ENCODE measurements around the gene DNAH9.

The DNAH9 gene

DNA sequence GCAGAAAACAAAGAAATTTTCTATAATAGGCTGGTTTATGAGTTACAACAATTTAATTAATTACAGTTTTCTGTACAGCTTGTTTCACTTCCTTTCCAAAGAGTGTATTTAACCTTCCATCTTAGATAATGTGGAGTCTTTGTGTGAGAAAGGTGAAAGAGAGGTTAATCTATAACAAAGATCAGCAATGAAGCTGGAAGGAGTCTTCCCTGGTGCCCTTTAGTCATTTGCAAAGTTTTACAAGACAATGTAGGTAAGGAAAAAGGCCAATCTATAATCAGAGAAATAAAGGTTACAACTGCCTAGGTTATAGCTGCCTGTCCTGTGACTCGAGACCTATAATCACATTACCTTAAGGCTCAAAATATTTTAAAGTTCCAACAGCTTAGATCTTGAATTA is 257.0 kb downstream of the DNAH9 start:
- no peak for DNase-seq

- DNase-seq, result no peak
Observed at GRCh38 chr17:11857006-11857405, 258.7 kb downstream of the DNAH9 start.

DNA sequence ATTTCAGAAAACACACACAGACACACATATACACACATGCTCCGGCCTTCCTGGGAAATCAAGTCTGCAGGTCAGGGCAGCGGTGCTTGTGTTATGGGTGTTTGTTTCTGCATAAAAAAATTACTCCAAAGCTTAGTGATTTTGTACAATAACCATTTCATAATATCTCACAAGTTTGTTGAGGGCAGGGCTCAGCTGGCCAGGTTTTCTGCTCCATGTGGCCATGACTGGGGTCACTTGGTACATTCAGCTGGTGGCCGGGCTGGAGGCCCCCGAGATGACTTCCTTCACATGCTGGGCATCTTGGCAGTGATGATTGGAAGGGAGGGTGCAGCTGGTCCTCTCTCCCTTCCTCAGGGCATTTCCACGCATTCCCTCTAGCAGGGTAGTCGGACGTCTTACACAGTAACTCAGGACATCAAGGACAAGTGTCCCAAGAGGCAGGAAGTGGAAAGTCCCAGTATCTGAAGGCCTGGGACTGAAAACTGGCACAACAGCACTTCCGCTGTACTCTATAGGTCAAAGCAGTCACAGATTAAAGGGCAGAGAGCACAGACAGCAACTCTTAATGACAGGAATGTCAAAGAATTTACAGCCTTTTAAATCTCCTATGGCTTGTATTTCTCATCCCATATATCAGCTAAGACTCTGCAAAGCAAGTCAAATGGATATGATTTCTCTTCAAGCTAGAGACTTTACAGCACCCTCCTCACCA is 271.6 kb downstream of the DNAH9 start:
- DNase-seq, result no peak

DNA sequence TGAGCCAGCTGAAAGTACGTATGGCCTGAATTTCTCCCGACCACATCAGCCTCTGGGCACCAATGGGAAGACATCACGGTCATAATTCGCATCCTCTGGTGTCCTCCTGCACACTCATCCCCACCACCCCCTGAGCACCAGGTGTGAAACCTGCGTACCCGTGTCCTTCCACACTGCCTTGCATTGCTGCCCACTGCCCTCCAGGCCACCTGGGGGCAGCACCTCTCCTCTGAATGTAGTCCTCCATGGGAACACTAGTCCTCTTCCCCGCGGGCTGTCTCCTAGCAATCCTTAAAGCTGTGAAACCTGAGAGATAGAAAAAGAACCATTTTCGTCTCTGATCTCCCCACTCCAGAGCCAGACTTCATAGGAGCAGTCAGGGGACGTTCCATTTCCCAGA is 273.5 kb downstream of the DNAH9 start:
- DNase-seq, result no peak

GRCh38 chr17:11874756-11875155 is 276.5 kb downstream of the DNAH9 start:
- DNase-seq, result no peak

- DNase-seq, result no peak
Observed at GRCh38 chr17:11880714-11881113, 282.4 kb downstream of the DNAH9 start.

DNA sequence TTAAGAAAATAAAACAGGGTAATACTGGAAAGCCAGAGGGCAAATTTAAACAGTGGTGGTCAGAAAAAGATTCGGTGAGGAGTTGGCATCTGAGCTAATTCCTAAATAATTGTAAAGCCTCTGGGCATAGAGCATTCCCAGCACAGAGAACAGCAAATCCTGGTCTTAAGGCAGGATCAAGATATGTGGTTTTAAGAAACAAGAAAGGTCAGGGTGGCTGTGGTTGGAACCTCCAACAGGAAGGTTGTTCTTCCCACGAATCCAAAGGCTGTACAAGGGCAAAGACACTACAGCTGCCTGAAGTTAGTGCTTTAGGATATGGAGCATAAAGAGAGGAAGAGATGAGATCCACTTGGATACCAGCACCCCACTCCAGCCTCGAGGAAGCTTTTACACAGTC is 284.4 kb downstream of the DNAH9 start:
- DNase-seq, result no peak

GRCh38 chr17:11885051-11885450 is 286.8 kb downstream of the DNAH9 start:
- DNase-seq, result no peak

GRCh38 chr17:11889266-11889665 is 291.0 kb downstream of the DNAH9 start:
- DNase-seq, result no peak

GRCh38 chr17:11893862-11894261 is 295.6 kb downstream of the DNAH9 start:
- DNase-seq, result no peak

GRCh38 chr17:11896199-11896598 is 297.9 kb downstream of the DNAH9 start:
- DNase-seq, result no peak

DNA sequence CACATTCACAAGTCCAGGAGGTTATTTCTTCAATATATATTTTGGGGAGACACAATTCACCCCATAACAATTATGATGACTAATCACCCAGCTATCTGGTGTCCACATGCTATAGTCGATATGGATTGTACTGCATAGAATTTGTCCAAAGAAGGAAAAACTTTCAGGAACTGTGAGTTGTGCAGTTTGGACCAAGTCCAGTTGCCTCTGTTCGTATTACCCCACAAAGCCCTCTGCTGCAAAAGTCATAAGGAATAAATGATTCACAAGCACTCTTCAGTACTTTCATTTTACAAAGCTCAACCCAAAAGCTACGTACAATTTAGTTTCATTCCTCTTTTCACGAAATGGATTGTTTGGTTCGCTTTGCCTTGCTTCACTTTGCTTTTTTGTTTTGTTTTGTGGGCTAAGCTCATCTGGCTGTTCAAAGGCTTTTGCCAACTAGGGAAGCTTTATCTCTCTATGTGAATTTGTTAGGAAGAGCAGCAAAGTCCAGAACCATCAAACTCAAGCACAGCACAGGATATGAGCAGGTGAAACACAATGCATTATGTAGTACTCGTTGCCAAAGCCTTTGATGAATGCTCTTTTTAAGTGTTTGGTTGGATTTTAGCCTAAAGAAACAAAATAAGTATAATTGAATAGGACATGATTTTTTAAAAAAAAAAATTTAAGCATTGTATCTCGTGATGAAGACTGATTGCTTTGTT is 300.4 kb downstream of the DNAH9 start:
- no peak for DNase-seq

- DNase-seq, result no peak
Observed at GRCh38 chr17:11899537-11899942, 301.3 kb downstream of the DNAH9 start.

- DNase-seq, result no peak
Observed at GRCh38 chr17:11900041-11900476, 301.8 kb downstream of the DNAH9 start.

DNA sequence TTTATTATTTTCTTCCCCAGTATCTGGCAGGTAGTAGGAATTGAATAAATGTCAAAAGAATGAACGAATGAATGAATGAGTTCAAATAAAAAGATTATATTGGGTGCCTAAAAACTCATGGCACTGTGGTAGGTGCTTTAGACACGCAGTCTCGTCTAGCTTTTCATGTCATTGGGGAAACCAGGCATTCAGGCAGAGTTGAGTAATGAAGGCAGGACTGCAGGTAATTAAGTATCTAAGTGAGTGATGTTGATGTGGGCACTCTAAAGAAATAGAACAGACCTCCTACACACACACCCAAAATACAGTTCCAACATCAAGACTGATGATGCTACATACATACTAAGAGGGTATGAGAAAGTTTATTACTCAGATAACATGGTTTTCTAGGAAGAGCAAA is 302.4 kb downstream of the DNAH9 start:
- no peak for DNase-seq

DNA sequence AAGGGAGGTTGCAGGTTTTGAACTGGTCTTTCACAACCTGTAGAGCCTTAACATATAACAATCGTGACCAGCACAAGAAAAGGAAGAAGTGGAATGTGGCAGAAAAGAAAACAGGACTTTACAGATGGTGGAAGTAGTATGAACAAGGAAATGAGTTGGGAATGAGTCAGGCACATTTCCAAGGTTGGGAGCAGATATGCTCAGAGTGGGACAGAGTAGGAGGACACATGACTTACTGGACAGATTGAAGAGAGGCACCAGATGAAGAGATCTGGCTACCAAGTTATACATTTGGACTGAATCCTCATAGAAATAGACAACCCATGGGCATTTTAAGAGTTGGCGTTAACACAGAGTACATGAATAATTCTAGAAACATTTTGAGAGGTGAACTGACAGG is 303.7 kb downstream of the DNAH9 start:
- DNase-seq, result no peak

GRCh38 chr17:11908711-11909146 is 310.5 kb downstream of the DNAH9 start:
- DNase-seq, result no peak

GRCh38 chr17:11909348-11909747 is 311.1 kb downstream of the DNAH9 start:
- DNase-seq, result no peak

DNA sequence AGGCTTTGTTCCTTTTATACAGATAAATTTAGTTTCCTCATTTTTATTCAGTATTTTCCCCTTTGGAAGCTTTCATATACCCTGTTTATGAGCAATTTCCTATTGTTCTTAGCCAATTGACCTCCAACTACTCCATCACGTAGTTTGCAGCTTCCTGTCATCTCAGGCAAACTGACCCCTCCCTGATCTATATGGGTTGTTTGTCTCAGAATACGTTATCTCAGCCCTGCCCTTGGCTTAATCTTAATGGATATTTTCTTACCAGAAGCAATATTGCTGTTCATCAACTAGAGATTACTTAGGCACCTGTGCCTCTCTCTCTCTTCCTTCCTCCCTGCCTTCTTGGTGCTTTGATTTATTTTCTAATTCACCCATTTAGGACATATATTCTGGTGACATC is 317.8 kb downstream of the DNAH9 start:
- DNase-seq, result no peak

- no peak for DNase-seq
Observed at GRCh38 chr17:11917415-11917814, 319.1 kb downstream of the DNAH9 start.

DNA sequence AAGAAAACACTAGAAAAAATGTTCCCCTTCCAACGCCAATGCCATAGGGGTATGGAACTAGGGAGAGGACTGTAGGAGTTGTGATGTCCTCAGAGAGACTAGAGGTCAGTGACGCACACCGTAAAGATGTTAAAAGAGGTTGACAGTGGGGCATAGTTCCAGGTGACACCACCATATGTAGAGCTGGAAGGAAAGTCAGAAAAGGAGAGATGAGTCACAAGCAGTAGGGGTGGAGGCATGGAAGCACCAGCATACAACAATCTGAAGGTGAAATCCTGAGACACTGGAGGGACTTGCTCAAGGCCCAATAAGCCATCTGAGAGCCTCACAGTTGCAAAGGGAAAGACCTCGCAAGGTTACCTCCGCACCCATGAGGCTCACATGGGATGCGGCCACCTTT is 323.0 kb downstream of the DNAH9 start:
- DNase-seq, result no peak

- DNase-seq, result no peak
Observed at GRCh38 chr17:11922638-11923037, 324.4 kb downstream of the DNAH9 start.

DNA sequence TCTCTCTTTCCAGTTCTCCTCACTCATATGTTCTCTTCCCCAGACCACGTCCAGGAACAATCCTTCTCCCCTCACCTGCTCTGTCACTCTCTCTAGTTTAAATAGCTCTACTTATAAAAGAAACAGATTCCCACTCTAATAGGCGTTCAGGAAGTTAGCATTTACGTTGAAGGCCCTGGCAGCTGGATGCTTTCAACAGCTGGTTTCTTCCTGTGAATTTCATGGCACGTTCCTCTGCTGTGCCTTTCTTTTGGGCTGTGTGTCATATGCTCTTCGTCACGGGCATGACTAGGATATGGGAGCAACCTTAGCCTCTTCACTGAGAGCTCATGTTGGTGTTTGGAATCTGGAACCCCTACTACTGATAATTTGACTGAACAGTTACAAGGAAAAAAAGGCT is 325.8 kb downstream of the DNAH9 start:
- no peak for DNase-seq

GRCh38 chr17:11925262-11926021 is 327.2 kb downstream of the DNAH9 start:
- DNase-seq, result no peak

Data from CD4-positive, alpha-beta T cell treated with Interleukin-1 beta for 1 hour (primary cell).